Liver (tissue), 9 donors: ENCODE results near the gene PDILT. TPM values are rescaled to one million over a fixed set of nuclear protein-coding genes. Genes with fewer than 3 reads are reported as not detected.

ENCODE experiments used
- DNase-seq: peaks from one replicate; pipeline ENCODE4 v3.0.0-alpha.2; 2017; ENCODE audit warnings: low spot score
- H3K27ac ChIP-seq, 2 donors: one replicate each; pipeline ENCODE4 v1.7.0; 2013; ENCODE audit warnings: inconsistent platforms in 2 of 2, low read length in 2 of 2, control low read depth in 1 of 2, low read depth in 1 of 2, mild to moderate bottlenecking in 1 of 2
- H3K27me3 ChIP-seq, 4 donors: one replicate each; pipeline versions ENCODE4 v1.6.1 to v1.7.0; 2013; ENCODE audit warnings: low read length in 3 of 4, inconsistent platforms in 1 of 4, mild to moderate bottlenecking in 1 of 4, moderate library complexity in 1 of 4; ENCODE audit not compliant: control insufficient read depth in 4 of 4, insufficient read depth in 4 of 4
- H3K36me3 ChIP-seq, 4 donors: one replicate each; pipeline versions ENCODE4 v1.6.1 to v1.7.0; 2013; ENCODE audit warnings: low read length in 3 of 4, mild to moderate bottlenecking in 3 of 4, low read depth in 1 of 4, moderate library complexity in 1 of 4; ENCODE audit not compliant: control insufficient read depth in 4 of 4, insufficient read depth in 3 of 4
- H3K4me1 ChIP-seq, 4 donors: one replicate each; pipeline versions ENCODE4 v1.6.1 to v1.7.0; 2013; ENCODE audit warnings: low read length in 3 of 4, mild to moderate bottlenecking in 3 of 4, moderate library complexity in 1 of 4; ENCODE audit not compliant: control insufficient read depth in 4 of 4, insufficient read depth in 4 of 4
- H3K4me3 ChIP-seq, 3 donors: one replicate each; pipeline versions ENCODE4 v1.6.1 to v1.7.0; 2013; ENCODE audit warnings: low read length in 3 of 3, control low read depth in 1 of 3, low read depth in 1 of 3, mild to moderate bottlenecking in 1 of 3
- H3K9ac ChIP-seq, 2 donors: one replicate each; pipeline ENCODE4 v1.7.0; 2013; ENCODE audit warnings: low read length in 2 of 2, mild to moderate bottlenecking in 2 of 2, moderate library complexity in 2 of 2, control low read depth in 1 of 2, low read depth in 1 of 2
- H3K9me3 ChIP-seq, 4 donors: one replicate each; pipeline versions ENCODE4 v1.6.1 to v1.7.0; 2013; ENCODE audit warnings: low read length in 3 of 4; ENCODE audit not compliant: control insufficient read depth in 4 of 4
- ATF3 ChIP-seq: IDR thresholded peaks from 2 replicates; pipeline ENCODE4 v1.6.1; 2016; ENCODE audit warnings: antibody characterized with exemption
- FOXA1 ChIP-seq: IDR thresholded peaks from 2 replicates; pipeline ENCODE4 v1.6.1; 2016; ENCODE audit warnings: antibody characterized with exemption
- FOXA2 ChIP-seq: IDR thresholded peaks from 2 replicates; pipeline ENCODE4 v1.6.1; 2016; ENCODE audit warnings: antibody characterized with exemption
- GABPA ChIP-seq, 2 donors: IDR thresholded peaks in 1 of 2; conservative IDR thresholded peaks in 1 of 2; 2 replicates each; pipeline ENCODE4 v1.6.1; 2016; ENCODE audit warnings: antibody characterized with exemption in 2 of 2, mild to moderate bottlenecking in 1 of 2, moderate library complexity in 1 of 2
- HNF4A ChIP-seq, 2 donors: conservative IDR thresholded peaks; 2 replicates each; pipeline ENCODE4 v1.6.1; 2016; ENCODE audit warnings: antibody characterized with exemption in 2 of 2, mild to moderate bottlenecking in 2 of 2
- HNF4G ChIP-seq: IDR thresholded peaks from 2 replicates; pipeline ENCODE4 v1.6.1; 2016; ENCODE audit warnings: antibody characterized with exemption
- MAX ChIP-seq: IDR thresholded peaks from 2 replicates; pipeline ENCODE4 v1.6.1; 2016; ENCODE audit warnings: antibody characterized with exemption
- NR2F2 ChIP-seq: IDR thresholded peaks from 2 replicates; pipeline ENCODE4 v1.6.1; 2016; ENCODE audit warnings: antibody characterized with exemption
- RAD21 ChIP-seq, 2 donors: IDR thresholded peaks; 2 replicates each; pipeline ENCODE4 v1.6.1; 2016; ENCODE audit warnings: antibody characterized with exemption in 2 of 2, mild to moderate bottlenecking in 2 of 2
- RXRA ChIP-seq, 2 donors: IDR thresholded peaks; 2 replicates each; pipeline ENCODE4 v1.6.1; 2017 to 2018; ENCODE audit warnings: antibody characterized with exemption in 2 of 2, mild to moderate bottlenecking in 1 of 2
- SP1 ChIP-seq: IDR thresholded peaks from 2 replicates; pipeline ENCODE4 v1.6.1; 2018; ENCODE audit warnings: antibody characterized with exemption, mild to moderate bottlenecking
- TAF1 ChIP-seq: conservative IDR thresholded peaks from 2 replicates; pipeline ENCODE4 v1.6.1; 2016; ENCODE audit warnings: antibody characterized with exemption, mild to moderate bottlenecking
- WGBS: extraction: QIAGEN DNeasy Blood & Tissue Kit; methylation state at CpG from one replicate; pipeline ENCODE4 v1.1.7; 2013; 5-methylcytosine and 5-hydroxymethylcytosine counted together
- polyA plus RNA-seq, 2 donors: library from polyadenylated mRNA; stranded (reverse) in 1 of 2; unstranded in 1 of 2; fragments of 200-250 nt in 1 of 2; fragments of >200 nt in 1 of 2; fragmentation: Nextera tagmentation in 1 of 2; extraction: Ambion mirVana in 1 of 2; gene quantifications; one replicate each; pipeline versions ENCODE4 v1.2.1 to v1.2.3, GENCODE V29; 2013 to 2015
- total RNA-seq, 2 donors: library from RNA; depleted of rRNA; stranded (reverse); fragments of >200 nt; gene quantifications; one replicate each; pipeline ENCODE4 v1.2.3, GENCODE V29; 2014
- TF ChIP-seq, protein P1 (sequence below): IDR thresholded peaks from 2 replicates; pipeline ENCODE4 v1.6.1; 2016; ENCODE audit warnings: antibody characterized with exemption, mild to moderate bottlenecking
- TF ChIP-seq, protein P2 (sequence below): IDR thresholded peaks from 2 replicates; pipeline ENCODE4 v1.6.1; 2016; ENCODE audit warnings: antibody characterized with exemption
- donor health status: healthy.
- donor health status: healthy.
- donor health status: healthy.
- donor health status: healthy.
- donor health status: healthy.

Gene PDILT
- total and polyA plus RNA-seq, 4 donors = not detected

DNA sequence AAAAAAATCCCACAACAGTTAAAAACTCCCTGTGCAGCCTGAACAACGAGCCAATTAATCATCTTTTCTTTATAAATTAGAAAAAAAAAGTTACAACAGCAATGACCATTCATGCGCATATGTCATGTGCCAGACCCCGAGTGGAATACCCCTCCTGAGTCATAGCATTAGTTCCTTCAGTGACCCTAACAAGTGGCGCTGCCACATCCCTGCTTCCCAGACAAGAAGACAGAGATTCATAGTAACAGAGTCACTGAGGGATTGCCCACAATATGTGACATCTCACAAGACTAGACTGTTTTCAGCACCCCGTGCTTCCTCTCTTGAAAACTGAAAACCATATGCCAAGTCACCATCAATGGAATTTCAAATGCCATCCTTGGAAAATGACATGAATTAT, 59.9 kb downstream of the PDILT start:
- H3K27ac ChIP-seq = no peak overlapping the region
- no peaks in the 10 kb centered on the region for H3K9me3 ChIP-seq
- H3K4me3 ChIP-seq = no peak overlapping the region
- H3K9ac ChIP-seq = no peak overlapping the region
- no peaks in the 10 kb centered on the region for H3K27me3 ChIP-seq
- H3K4me1 ChIP-seq = peaks cover 0 to 6% (median 2%) of the 10 kb centered on the region in 4 donors
- no peaks in the 10 kb centered on the region for H3K36me3 ChIP-seq
- TF ChIP-seq FOXA2 (no peak), MAX (no peak), HNF4A (conservative IDR thresholded peaks at IDR 0.05) (no peak), FOXA1 (no peak), HNF4G (no peak), RXRA (IDR thresholded peaks at IDR 0.05) (no peak), ATF3 (no peak), SP1 (no peak), GABPA (IDR thresholded peaks at IDR 0.05 in 1 of 2, conservative IDR thresholded peaks at IDR 0.05 in 1 of 2) (no peak)
- TF ChIP-seq, protein P1, sequence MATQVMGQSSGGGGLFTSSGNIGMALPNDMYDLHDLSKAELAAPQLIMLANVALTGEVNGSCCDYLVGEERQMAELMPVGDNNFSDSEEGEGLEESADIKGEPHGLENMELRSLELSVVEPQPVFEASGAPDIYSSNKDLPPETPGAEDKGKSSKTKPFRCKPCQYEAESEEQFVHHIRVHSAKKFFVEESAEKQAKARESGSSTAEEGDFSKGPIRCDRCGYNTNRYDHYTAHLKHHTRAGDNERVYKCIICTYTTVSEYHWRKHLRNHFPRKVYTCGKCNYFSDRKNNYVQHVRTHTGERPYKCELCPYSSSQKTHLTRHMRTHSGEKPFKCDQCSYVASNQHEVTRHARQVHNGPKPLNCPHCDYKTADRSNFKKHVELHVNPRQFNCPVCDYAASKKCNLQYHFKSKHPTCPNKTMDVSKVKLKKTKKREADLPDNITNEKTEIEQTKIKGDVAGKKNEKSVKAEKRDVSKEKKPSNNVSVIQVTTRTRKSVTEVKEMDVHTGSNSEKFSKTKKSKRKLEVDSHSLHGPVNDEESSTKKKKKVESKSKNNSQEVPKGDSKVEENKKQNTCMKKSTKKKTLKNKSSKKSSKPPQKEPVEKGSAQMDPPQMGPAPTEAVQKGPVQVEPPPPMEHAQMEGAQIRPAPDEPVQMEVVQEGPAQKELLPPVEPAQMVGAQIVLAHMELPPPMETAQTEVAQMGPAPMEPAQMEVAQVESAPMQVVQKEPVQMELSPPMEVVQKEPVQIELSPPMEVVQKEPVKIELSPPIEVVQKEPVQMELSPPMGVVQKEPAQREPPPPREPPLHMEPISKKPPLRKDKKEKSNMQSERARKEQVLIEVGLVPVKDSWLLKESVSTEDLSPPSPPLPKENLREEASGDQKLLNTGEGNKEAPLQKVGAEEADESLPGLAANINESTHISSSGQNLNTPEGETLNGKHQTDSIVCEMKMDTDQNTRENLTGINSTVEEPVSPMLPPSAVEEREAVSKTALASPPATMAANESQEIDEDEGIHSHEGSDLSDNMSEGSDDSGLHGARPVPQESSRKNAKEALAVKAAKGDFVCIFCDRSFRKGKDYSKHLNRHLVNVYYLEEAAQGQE = no peak
- TF ChIP-seq, protein P2, sequence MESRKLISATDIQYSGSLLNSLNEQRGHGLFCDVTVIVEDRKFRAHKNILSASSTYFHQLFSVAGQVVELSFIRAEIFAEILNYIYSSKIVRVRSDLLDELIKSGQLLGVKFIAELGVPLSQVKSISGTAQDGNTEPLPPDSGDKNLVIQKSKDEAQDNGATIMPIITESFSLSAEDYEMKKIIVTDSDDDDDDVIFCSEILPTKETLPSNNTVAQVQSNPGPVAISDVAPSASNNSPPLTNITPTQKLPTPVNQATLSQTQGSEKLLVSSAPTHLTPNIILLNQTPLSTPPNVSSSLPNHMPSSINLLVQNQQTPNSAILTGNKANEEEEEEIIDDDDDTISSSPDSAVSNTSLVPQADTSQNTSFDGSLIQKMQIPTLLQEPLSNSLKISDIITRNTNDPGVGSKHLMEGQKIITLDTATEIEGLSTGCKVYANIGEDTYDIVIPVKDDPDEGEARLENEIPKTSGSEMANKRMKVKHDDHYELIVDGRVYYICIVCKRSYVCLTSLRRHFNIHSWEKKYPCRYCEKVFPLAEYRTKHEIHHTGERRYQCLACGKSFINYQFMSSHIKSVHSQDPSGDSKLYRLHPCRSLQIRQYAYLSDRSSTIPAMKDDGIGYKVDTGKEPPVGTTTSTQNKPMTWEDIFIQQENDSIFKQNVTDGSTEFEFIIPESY = no peak
- no peak for DNase-seq
- WGBS = 82% methylated on average over 5 of the region's 5 CpGs

DNA sequence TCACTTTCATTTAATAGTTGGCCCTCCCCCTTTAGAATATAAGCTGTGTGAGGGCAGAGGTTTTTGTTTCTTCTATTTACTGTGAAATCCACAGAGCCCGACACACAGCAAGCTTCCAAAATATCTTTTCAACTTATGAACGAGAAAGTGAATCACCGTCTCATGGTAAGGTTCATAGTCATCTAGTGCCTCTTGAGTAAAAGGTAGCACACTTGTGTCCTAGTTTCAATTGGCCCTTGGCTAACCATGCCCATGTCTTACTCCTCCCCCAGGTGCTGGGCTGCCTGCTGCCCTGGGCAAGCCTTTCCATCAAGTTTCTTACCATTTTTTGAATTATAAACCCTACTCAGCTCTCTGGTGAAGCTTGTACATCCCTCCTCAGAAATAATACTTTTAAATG, 64.8 kb downstream of the PDILT start:
- H3K4me1 ChIP-seq = no peaks in the 10 kb centered on the region
- H3K27ac ChIP-seq = no peak overlapping the region
- no peaks in the 10 kb centered on the region for H3K36me3 ChIP-seq
- 95% methylated on average over 3 of the region's 3 CpGs for WGBS
- no peaks in the 10 kb centered on the region for H3K9me3 ChIP-seq
- no peak for DNase-seq
- H3K27me3 ChIP-seq = no peaks in the 10 kb centered on the region
- no peak overlapping the region for H3K4me3 ChIP-seq
- TF ChIP-seq GABPA (IDR thresholded peaks at IDR 0.05 in 1 of 2, conservative IDR thresholded peaks at IDR 0.05 in 1 of 2) = no peak
- no peak for TF ChIP-seq FOXA2
- TF ChIP-seq HNF4G = no peak
- TF ChIP-seq TAF1 = no peak
- no peak for TF ChIP-seq MAX
- TF ChIP-seq RAD21 (IDR thresholded peaks at IDR 0.05) = no peak
- TF ChIP-seq NR2F2 = no peak
- no peak overlapping the region for H3K9ac ChIP-seq
